ENCODE results near the gene BOC. TPM values are rescaled to one million over a fixed set of nuclear protein-coding genes. Genes with fewer than 3 reads are reported as not detected.
A peak's percentile ranks its signal among the peaks of the same experiment; 100 is the strongest.

The BOC gene
- total and polyA plus RNA-seq, 8 donors: 4.9 to 19.5 (median 9.9) TPM

DNA sequence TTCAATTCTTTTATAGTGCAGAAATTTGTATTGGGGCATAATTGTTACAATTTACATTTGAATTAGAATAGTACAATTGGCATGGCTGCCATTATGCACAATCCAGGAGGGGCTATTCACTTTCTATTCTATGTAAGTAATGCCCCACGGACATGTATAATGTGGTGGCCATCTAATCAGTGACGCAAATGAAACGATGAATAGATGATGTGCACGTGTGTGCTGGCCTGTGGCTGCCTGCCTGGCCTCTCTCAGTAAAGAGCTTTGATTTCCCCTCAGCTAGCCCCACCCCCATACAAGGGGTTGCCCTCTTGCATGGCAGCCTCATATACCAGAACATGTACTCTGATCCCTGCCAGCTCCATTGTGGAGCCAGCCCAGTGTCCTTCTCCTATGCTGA, 86.5 kb downstream of the BOC start:
- peak in 1 of 6 donors; percentile 13 for DNase-seq
- no peak for ATAC-seq
- Histone ChIP-seq H3K27me3 (no peaks in the 10 kb centered on the region), H3K4me1 (no peaks in the 10 kb centered on the region), H3K9me3 (no peaks in the 10 kb centered on the region), H3K4me3 (no peak overlapping the region), H3K27ac (no peak overlapping the region), H3K36me3 (no peaks in the 10 kb centered on the region)
- intact Hi-C loops (cut with DNase I): no loop called here
- WGBS, 2 donors: 85 to 91% methylated on average over 4 of the region's 4 CpGs
- FAIRE-seq: no peak
- TF ChIP-seq, protein P1, sequence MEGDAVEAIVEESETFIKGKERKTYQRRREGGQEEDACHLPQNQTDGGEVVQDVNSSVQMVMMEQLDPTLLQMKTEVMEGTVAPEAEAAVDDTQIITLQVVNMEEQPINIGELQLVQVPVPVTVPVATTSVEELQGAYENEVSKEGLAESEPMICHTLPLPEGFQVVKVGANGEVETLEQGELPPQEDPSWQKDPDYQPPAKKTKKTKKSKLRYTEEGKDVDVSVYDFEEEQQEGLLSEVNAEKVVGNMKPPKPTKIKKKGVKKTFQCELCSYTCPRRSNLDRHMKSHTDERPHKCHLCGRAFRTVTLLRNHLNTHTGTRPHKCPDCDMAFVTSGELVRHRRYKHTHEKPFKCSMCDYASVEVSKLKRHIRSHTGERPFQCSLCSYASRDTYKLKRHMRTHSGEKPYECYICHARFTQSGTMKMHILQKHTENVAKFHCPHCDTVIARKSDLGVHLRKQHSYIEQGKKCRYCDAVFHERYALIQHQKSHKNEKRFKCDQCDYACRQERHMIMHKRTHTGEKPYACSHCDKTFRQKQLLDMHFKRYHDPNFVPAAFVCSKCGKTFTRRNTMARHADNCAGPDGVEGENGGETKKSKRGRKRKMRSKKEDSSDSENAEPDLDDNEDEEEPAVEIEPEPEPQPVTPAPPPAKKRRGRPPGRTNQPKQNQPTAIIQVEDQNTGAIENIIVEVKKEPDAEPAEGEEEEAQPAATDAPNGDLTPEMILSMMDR (IDR thresholded peaks at IDR 0.05): no peak

DNA sequence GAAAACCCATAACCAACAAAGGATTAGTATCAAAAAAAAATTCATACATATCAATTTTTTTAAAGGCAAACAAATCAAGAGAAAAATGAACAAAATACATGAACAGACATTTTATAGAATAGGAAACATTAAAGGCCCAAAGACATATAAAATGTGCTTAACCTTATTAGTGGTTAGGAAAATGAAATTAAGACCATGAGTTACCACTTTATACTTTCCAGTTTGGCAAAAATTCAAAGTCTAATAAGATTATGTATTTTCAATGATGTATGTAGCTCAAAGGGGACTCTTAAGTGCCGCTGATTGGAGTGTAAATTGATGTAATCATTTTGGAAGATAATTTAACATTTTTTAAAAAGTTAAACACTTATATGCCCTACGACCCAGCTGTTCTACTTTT, 89.2 kb downstream of the BOC start:
- FAIRE-seq (no peak), ATAC-seq (no peak), DNase-seq (no peak)
- intact Hi-C loops (cut with DNase I): no loop called here
- Histone ChIP-seq H3K27me3 (no peaks in the 10 kb centered on the region), H3K9me3 (no peaks in the 10 kb centered on the region), H3K27ac (no peak overlapping the region), H3K4me3 (no peak overlapping the region), H3K36me3 (peaks cover 0 to 8% (median 0%) of the 10 kb centered on the region in 3 donors), H3K4me1 (no peaks in the 10 kb centered on the region)
- 88 to 94% methylated on average over 2 of the region's 2 CpGs for WGBS, 2 donors
- TF ChIP-seq, protein P1 (IDR thresholded peaks at IDR 0.05): no peak

DNA sequence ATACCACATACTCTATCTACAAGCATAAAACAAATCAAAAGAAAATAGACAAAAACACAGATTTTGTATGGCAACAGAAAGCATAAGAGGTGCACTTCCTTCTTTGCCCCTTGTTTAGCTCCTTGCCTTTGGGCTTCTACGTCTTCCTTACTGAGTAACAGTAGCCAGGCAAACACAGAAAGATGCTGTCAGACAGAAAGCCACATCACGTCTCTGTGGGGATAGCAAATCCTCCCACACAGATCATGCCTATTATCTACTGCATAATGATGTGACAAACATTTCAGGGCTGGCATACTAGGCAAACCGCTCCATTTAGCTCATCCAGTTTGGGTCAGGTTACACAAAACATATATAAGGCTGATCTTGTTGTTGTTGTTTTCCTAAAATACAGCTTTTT, 92.7 kb downstream of the BOC start:
- Histone ChIP-seq H3K9me3 (no peaks in the 10 kb centered on the region), H3K36me3 (peaks cover 0 to 11% (median 0%) of the 10 kb centered on the region in 3 donors), H3K27me3 (no peaks in the 10 kb centered on the region), H3K4me1 (no peaks in the 10 kb centered on the region), H3K27ac (no peak overlapping the region), H3K4me3 (no peak overlapping the region)
- TF ChIP-seq, protein P1 (IDR thresholded peaks at IDR 0.05): no peak
- FAIRE-seq (no peak), ATAC-seq (no peak), DNase-seq (no peak)
- 84 to 91% methylated on average over 3 of the region's 3 CpGs for WGBS, 2 donors
- intact Hi-C loops (cut with DNase I): no loop called here

DNA sequence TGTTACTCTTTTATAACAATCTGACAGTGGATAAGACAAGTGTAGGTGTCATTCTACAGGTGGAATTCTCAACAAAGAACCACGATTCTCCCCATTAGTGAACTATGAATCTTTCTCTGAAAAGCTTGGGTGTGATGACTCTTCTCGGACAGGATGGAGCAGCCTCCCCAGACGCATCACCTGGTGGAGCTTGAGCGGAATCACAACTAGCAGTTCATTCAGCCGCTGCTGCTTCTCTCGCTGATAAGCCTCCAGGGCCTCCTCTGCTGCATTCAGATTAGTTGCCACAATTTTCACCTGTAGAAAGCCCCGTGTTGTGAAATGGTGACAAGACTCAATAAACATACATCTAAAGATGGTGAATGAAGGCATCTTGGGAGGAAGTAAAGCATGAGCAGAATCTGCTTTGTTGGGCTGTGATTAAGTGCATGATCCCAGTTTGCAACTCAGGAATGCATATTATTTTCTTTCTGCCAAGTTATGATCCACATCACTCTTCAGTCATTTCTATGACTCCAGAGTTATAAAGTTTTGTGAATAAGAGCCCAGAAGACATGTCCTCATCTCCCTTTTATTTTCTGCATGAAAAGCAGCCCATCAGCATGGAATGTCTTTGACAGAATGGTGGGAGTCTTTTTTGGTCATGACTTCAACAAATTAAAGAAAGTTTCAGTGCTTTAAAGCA, 93.6 kb downstream of the BOC start:
- 80 to 83% methylated on average over 7 of the region's 7 CpGs for WGBS, 2 donors
- Histone ChIP-seq H3K27me3 (no peaks in the 10 kb centered on the region), H3K4me1 (no peaks in the 10 kb centered on the region), H3K9me3 (no peaks in the 10 kb centered on the region), H3K36me3 (peaks cover 0 to 11% (median 0%) of the 10 kb centered on the region in 3 donors), H3K27ac (no peak overlapping the region), H3K4me3 (no peak overlapping the region)
- no peak for ATAC-seq
- no peak for FAIRE-seq
- no peak for DNase-seq
- intact Hi-C loops (cut with DNase I): no loop called here
- TF ChIP-seq, protein P1 (IDR thresholded peaks at IDR 0.05): no peak

GRCh38 chr3:113310960-113311359, 99.6 kb downstream of the BOC start:
- no peak for DNase-seq
- H3K27ac ChIP-seq: no peak overlapping the region
- ATAC-seq: no peak
- H3K4me3 ChIP-seq: no peak overlapping the region
- no peak for FAIRE-seq
- no peaks in the 10 kb centered on the region for H3K4me1 ChIP-seq
- intact Hi-C loops (cut with DNase I): no loop called here
- TF ChIP-seq, protein P1 (IDR thresholded peaks at IDR 0.05): no peak
- 88 to 97% methylated on average over 1 of the region's 1 CpG for WGBS, 2 donors
- no peaks in the 10 kb centered on the region for H3K27me3 ChIP-seq
- no peaks in the 10 kb centered on the region for H3K9me3 ChIP-seq
- peaks cover 0 to 3% (median 0%) of the 10 kb centered on the region in 3 donors for H3K36me3 ChIP-seq
